Trophoblast cell (in vitro differentiated cells and primary cell): Measurements from ENCODE around the gene VAPB.

Experiments used
- DNase-seq, 2 donors: peaks; one replicate each; pipeline ENCODE4 v3.0.0-alpha.2; 2016
- H2AFZ ChIP-seq: 2 replicates; pipeline ENCODE4 v1.6.1; 2013; ENCODE audit warnings: low read length, moderate library complexity, mild to moderate bottlenecking; ENCODE audit not compliant: insufficient read depth, poor library complexity
- H2AK5ac ChIP-seq: 2 replicates; pipeline ENCODE4 v1.6.1; 2013; ENCODE audit warnings: mild to moderate bottlenecking, low read length
- H2BK120ac ChIP-seq: 2 replicates; pipeline ENCODE4 v1.6.1; 2013; ENCODE audit warnings: low read length, mild to moderate bottlenecking, moderate library complexity; ENCODE audit not compliant: insufficient read depth, poor library complexity
- H2BK12ac ChIP-seq: 2 replicates; pipeline ENCODE4 v1.6.1; 2013; ENCODE audit warnings: mild to moderate bottlenecking, low read length, moderate library complexity
- H2BK5ac ChIP-seq: 2 replicates; pipeline ENCODE4 v1.6.1; 2013; ENCODE audit warnings: low read length, low read depth, moderate library complexity, mild to moderate bottlenecking; ENCODE audit not compliant: poor library complexity
- H3K14ac ChIP-seq: 2 replicates; pipeline ENCODE4 v1.6.1; 2013; ENCODE audit warnings: mild to moderate bottlenecking, low read length
- H3K18ac ChIP-seq: 2 replicates; pipeline ENCODE4 v1.6.1; 2013; ENCODE audit warnings: mild to moderate bottlenecking, low read length
- H3K23ac ChIP-seq: 2 replicates; pipeline ENCODE4 v1.6.1; 2013; ENCODE audit warnings: low read length
- H3K27ac ChIP-seq: 2 replicates; pipeline ENCODE4 v1.5.1; 2013; ENCODE audit warnings: low read depth, mild to moderate bottlenecking, inconsistent platforms, low read length, moderate library complexity
- H3K27me3 ChIP-seq: 2 replicates; pipeline ENCODE4 v1.6.1; 2013; ENCODE audit warnings: inconsistent platforms, mild to moderate bottlenecking, low read length, moderate library complexity; ENCODE audit not compliant: insufficient read depth
- H3K36me3 ChIP-seq, 2 experiments: 1 replicate in 1 of 2; 2 replicates in 1 of 2; pipeline ENCODE4 v1.6.1; 2013; ENCODE audit warnings: low read length in 2 of 2, mild to moderate bottlenecking in 2 of 2, moderate library complexity in 1 of 2; ENCODE audit not compliant: insufficient read depth in 2 of 2, control insufficient read depth in 1 of 2
- H3K4ac ChIP-seq: 2 replicates; pipeline ENCODE4 v1.6.1; 2013; ENCODE audit warnings: low read depth, mild to moderate bottlenecking, low read length, moderate library complexity
- H3K4me1 ChIP-seq, 2 experiments: 1 replicate in 1 of 2; 2 replicates in 1 of 2; pipeline ENCODE4 v1.6.1; 2013; ENCODE audit warnings: low read length in 2 of 2, mild to moderate bottlenecking in 2 of 2, moderate library complexity in 1 of 2; ENCODE audit not compliant: insufficient read depth in 2 of 2, control insufficient read depth in 1 of 2
- H3K4me2 ChIP-seq: 2 replicates; pipeline ENCODE4 v1.6.1; 2013; ENCODE audit warnings: inconsistent platforms, mild to moderate bottlenecking, low read length, moderate library complexity
- H3K4me3 ChIP-seq: 2 replicates; pipeline ENCODE4 v1.5.1; 2013; ENCODE audit warnings: mild to moderate bottlenecking, low read depth, low read length, inconsistent platforms
- H3K79me1 ChIP-seq: one replicate; pipeline ENCODE4 v1.6.1; 2013; ENCODE audit warnings: low read length
- H3K79me2 ChIP-seq: 2 replicates; pipeline ENCODE4 v1.6.1; 2013; ENCODE audit warnings: low read length, mild to moderate bottlenecking; ENCODE audit not compliant: control insufficient read depth, insufficient read depth, poor library complexity
- H3K9ac ChIP-seq: 2 replicates; pipeline ENCODE4 v1.6.1; 2013; ENCODE audit warnings: mild to moderate bottlenecking, low read length
- H3K9me3 ChIP-seq: 2 replicates; pipeline ENCODE4 v1.6.1; 2013; ENCODE audit warnings: low read depth, mild to moderate bottlenecking, control low read depth, inconsistent platforms, low read length; ENCODE audit not compliant: insufficient read depth
- H4K12ac ChIP-seq: 2 replicates; pipeline ENCODE4 v1.6.1; 2013; ENCODE audit warnings: low read depth, mild to moderate bottlenecking, low read length, moderate library complexity
- H4K8ac ChIP-seq: 2 replicates; pipeline ENCODE4 v1.6.1; 2013; ENCODE audit warnings: low read depth, mild to moderate bottlenecking, low read length, moderate library complexity
- H4K91ac ChIP-seq: one replicate; pipeline ENCODE4 v1.6.1; 2013; ENCODE audit warnings: low read depth, mild to moderate bottlenecking, low read length, moderate library complexity
- WGBS: extraction: QIAGEN DNeasy Blood & Tissue Kit; methylation state at CpG from one replicate; pipeline ENCODE4 v1.1.7; 2013; ENCODE audit warnings: missing lambda C conversion rate; ENCODE audit not compliant: insufficient read length, insufficient coverage; ENCODE audit errors: extremely low coverage; 5-methylcytosine and 5-hydroxymethylcytosine counted together

Gene VAPB

GRCh38 chr20:58433759-58434158 is 44.7 kb downstream of the VAPB start:
- no peak overlapping the region for H4K8ac ChIP-seq
- H2BK12ac ChIP-seq: no peak overlapping the region
- no peaks in the 10 kb centered on the region for H3K27me3 ChIP-seq
- no peaks in the 10 kb centered on the region for H3K9me3 ChIP-seq
- H3K14ac ChIP-seq: no peak overlapping the region
- no peak overlapping the region for H4K12ac ChIP-seq
- H2AFZ ChIP-seq: no peak overlapping the region
- no peak overlapping the region for H3K18ac ChIP-seq
- H3K23ac ChIP-seq: no peak overlapping the region
- no peak overlapping the region for H3K9ac ChIP-seq
- no peak overlapping the region for H4K91ac ChIP-seq
- H2BK120ac ChIP-seq: no peak overlapping the region
- no peaks in the 10 kb centered on the region for H3K79me2 ChIP-seq
- H3K4me2 ChIP-seq: no peak overlapping the region
- peak overlapping the region; percentile 28 for H3K4ac ChIP-seq
- no peak overlapping the region for H3K4me3 ChIP-seq
- H2AK5ac ChIP-seq: no peak overlapping the region
- H3K4me1 ChIP-seq: peaks cover 0 to 3% of the 10 kb centered on the region in 2 experiments
- H3K79me1 ChIP-seq: no peaks in the 10 kb centered on the region
- H2BK5ac ChIP-seq: no peak overlapping the region
- peaks cover 0 to 5% of the 10 kb centered on the region in 2 experiments for H3K36me3 ChIP-seq
- WGBS: no CpG with 5 or more reads among the region's 1 CpG
- no peak for DNase-seq
- H3K27ac ChIP-seq: no peak overlapping the region

- no peak overlapping the region for H4K12ac ChIP-seq
- no peaks in the 10 kb centered on the region for H3K79me2 ChIP-seq
- no peak overlapping the region for H2BK12ac ChIP-seq
- H4K91ac ChIP-seq: no peak overlapping the region
- no peaks in the 10 kb centered on the region for H3K79me1 ChIP-seq
- H3K9ac ChIP-seq: no peak overlapping the region
- no peak overlapping the region for H2AK5ac ChIP-seq
- H3K4me1 ChIP-seq: peaks cover 0 to 4% of the 10 kb centered on the region in 2 experiments
- no peak overlapping the region for H3K4ac ChIP-seq
- H3K4me3 ChIP-seq: no peak overlapping the region
- no peaks in the 10 kb centered on the region for H3K9me3 ChIP-seq
- H2BK5ac ChIP-seq: no peak overlapping the region
- H3K23ac ChIP-seq: no peak overlapping the region
- H2BK120ac ChIP-seq: no peak overlapping the region
- no peak overlapping the region for H4K8ac ChIP-seq
- no peak overlapping the region for H3K27ac ChIP-seq
- H3K27me3 ChIP-seq: no peaks in the 10 kb centered on the region
- WGBS: no CpG with 5 or more reads among the region's 5 CpGs
- H3K36me3 ChIP-seq: peaks cover 0 to 6% of the 10 kb centered on the region in 2 experiments
- no peak overlapping the region for H2AFZ ChIP-seq
- no peak overlapping the region for H3K18ac ChIP-seq
- H3K4me2 ChIP-seq: no peak overlapping the region
- DNase-seq: no peak
- H3K14ac ChIP-seq: no peak overlapping the region
Measured at GRCh38 chr20:58434326-58434725, 45.3 kb downstream of the VAPB start.

DNA sequence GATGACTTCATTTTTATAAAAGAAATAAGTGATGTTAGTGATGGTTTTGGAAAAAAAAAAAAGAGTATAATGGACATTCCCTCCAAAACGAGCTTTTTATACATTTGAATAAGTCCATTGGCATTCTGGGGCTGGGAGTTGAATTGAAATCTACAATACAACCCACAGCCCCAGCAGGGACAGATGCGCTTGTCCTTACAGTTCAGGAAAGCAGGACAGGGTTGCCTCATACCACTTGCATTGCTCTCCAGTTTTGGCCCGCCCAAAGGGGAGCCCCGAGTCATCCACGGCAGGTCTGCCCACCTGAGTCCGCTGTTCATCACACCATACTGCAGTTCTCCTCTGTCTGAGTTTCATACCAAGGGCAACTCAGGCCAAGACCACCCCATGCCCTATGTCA is 46.2 kb downstream of the VAPB start:
- H3K9ac ChIP-seq: no peak overlapping the region
- no peak overlapping the region for H3K23ac ChIP-seq
- H2AFZ ChIP-seq: no peak overlapping the region
- H2AK5ac ChIP-seq: no peak overlapping the region
- no peak overlapping the region for H3K27ac ChIP-seq
- H3K4me2 ChIP-seq: no peak overlapping the region
- H3K4ac ChIP-seq: peak overlapping the region; percentile 51
- H3K79me1 ChIP-seq: no peaks in the 10 kb centered on the region
- H4K8ac ChIP-seq: no peak overlapping the region
- H3K79me2 ChIP-seq: no peaks in the 10 kb centered on the region
- WGBS: no CpG with 5 or more reads among the region's 6 CpGs
- H4K91ac ChIP-seq: no peak overlapping the region
- no peak for DNase-seq
- no peak overlapping the region for H3K14ac ChIP-seq
- peaks cover 0 to 5% of the 10 kb centered on the region in 2 experiments for H3K36me3 ChIP-seq
- no peak overlapping the region for H4K12ac ChIP-seq
- H2BK5ac ChIP-seq: no peak overlapping the region
- H3K4me1 ChIP-seq: peaks cover 0 to 6% of the 10 kb centered on the region in 2 experiments
- no peak overlapping the region for H3K18ac ChIP-seq
- no peak overlapping the region for H2BK12ac ChIP-seq
- no peak overlapping the region for H2BK120ac ChIP-seq
- no peaks in the 10 kb centered on the region for H3K27me3 ChIP-seq
- H3K4me3 ChIP-seq: no peak overlapping the region
- no peaks in the 10 kb centered on the region for H3K9me3 ChIP-seq

DNA sequence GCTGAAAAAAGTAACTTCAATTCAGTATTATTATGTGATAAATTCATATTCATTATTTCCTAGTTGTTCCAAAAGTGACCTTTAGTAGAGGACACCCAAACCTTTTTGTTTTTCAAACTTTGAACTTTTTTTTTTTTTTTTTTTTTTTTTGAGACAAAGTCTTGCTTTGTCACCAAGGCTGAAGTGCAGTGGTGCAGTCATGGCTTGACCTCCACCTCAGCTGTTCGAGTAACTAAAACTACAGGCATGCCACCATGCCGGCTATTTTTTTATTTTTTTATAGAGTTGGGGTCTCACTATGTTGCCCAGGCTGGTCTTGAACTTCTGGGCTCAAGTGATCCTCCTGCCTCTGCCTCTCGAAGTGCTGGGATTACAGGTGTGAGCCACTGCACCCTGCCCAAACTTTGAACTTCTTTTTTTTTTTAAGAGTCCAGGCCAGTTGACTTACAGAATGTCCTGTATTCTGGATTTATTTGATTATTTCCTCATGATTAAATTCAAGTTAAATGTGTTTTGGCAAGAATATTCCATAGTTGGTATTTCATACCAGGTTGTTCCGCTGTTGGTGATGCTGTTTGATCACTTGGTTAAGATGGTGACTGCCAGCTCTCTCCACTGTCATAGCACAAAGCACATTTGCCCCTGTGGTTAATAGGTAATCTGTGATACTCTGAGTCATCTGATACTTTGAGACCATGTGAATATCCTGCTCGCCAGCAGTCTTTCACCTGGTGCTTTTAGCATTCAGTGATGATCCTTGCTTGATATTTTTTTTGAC is 48.0 kb downstream of the VAPB start:
- Histone ChIP-seq H4K8ac (no peak overlapping the region), H2AK5ac (no peak overlapping the region), H3K79me1 (no peaks in the 10 kb centered on the region), H3K27ac (no peak overlapping the region), H3K36me3 (peaks cover 0 to 5% of the 10 kb centered on the region in 2 experiments), H3K4me2 (no peak overlapping the region), H2AFZ (no peak overlapping the region), H2BK5ac (no peak overlapping the region), H3K18ac (no peak overlapping the region), H3K4me1 (peaks cover 0 to 6% of the 10 kb centered on the region in 2 experiments), H3K79me2 (no peaks in the 10 kb centered on the region), H2BK12ac (no peak overlapping the region), H4K91ac (no peak overlapping the region), H3K14ac (no peak overlapping the region), H3K9me3 (no peaks in the 10 kb centered on the region), H2BK120ac (no peak overlapping the region), H3K4me3 (no peak overlapping the region), H3K27me3 (no peaks in the 10 kb centered on the region), H3K9ac (no peak overlapping the region), H3K4ac (no peak overlapping the region), H4K12ac (no peak overlapping the region), H3K23ac (no peak overlapping the region)
- WGBS: no CpG with 5 or more reads among the region's 5 CpGs
- no peak for DNase-seq
